IPS-20b (cell line): ENCODE measurements around the gene NPAS3.

ENCODE experiments used
- H3K27ac ChIP-seq: one replicate; pipeline ENCODE4 v1.5.1; 2013; ENCODE audit warnings: low read length
- H3K27me3 ChIP-seq: 2 replicates; pipeline ENCODE4 v1.6.1; 2013; ENCODE audit warnings: mild to moderate bottlenecking, low read length, inconsistent platforms; ENCODE audit not compliant: insufficient read depth
- H3K36me3 ChIP-seq: 2 replicates; pipeline ENCODE4 v1.6.1; 2013; ENCODE audit warnings: low read depth, mild to moderate bottlenecking, inconsistent platforms, low read length, moderate library complexity; ENCODE audit not compliant: insufficient read depth
- H3K4me1 ChIP-seq: 2 replicates; pipeline ENCODE4 v1.6.1; 2013; ENCODE audit warnings: mild to moderate bottlenecking, control low read depth, inconsistent platforms, low read length, moderate library complexity; ENCODE audit not compliant: insufficient read depth
- H3K4me3 ChIP-seq: 2 replicates; pipeline ENCODE4 v1.5.1; 2013; ENCODE audit warnings: mild to moderate bottlenecking, low read length, inconsistent platforms
- H3K9ac ChIP-seq: 2 replicates; pipeline ENCODE4 v1.6.1; 2013; ENCODE audit warnings: low read depth, mild to moderate bottlenecking, inconsistent platforms, low read length, moderate library complexity
- H3K9me3 ChIP-seq: 2 replicates; pipeline ENCODE4 v1.6.1; 2013; ENCODE audit warnings: mild to moderate bottlenecking, low read depth, low read length, inconsistent platforms; ENCODE audit not compliant: insufficient read depth

Gene NPAS3

GRCh38 chr14:33710273-33710672 lies 771.6 kb downstream of the NPAS3 start:
- H3K4me3 ChIP-seq: no peak overlapping the region
- no peaks in the 10 kb centered on the region for H3K27me3 ChIP-seq
- no peaks in the 10 kb centered on the region for H3K9me3 ChIP-seq
- no peak overlapping the region for H3K27ac ChIP-seq
- H3K36me3 ChIP-seq: no peaks in the 10 kb centered on the region
- peaks cover 14% of the 10 kb centered on the region; the same call in 1 of the 2 replicates for H3K4me1 ChIP-seq
- no peak overlapping the region for H3K9ac ChIP-seq

- H3K27me3 ChIP-seq: no peaks in the 10 kb centered on the region
- no peak overlapping the region for H3K9ac ChIP-seq
- no peak overlapping the region for H3K27ac ChIP-seq
- H3K9me3 ChIP-seq: no peaks in the 10 kb centered on the region
- H3K36me3 ChIP-seq: no peaks in the 10 kb centered on the region
- H3K4me1 ChIP-seq: peaks cover 5% of the 10 kb centered on the region; the same call in 1 of the 2 replicates
- H3K4me3 ChIP-seq: no peak overlapping the region
Measured at GRCh38 chr14:33711194-33711593, 772.5 kb downstream of the NPAS3 start.

DNA sequence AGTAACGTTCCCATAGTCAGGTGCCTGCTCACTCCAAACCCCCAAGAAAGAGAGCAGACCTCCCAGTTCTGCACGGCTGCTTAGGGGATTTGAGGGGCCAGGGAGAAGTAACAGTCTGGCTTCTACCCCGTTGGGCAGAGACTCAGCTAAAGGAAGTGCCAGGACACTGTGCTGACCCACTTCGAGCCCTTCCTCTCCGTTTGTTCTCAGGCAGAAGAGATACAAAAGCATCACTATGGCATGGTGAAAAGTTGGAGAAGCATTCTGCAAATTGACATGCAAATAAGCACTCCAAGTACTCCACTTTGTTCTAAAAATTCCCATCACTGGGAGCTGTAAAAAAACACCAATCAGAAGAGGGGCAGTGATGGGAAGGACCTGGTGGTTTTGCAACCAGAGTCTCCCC lies 773.1 kb downstream of the NPAS3 start:
- Histone ChIP-seq H3K36me3 (no peaks in the 10 kb centered on the region), H3K4me3 (no peak overlapping the region), H3K27me3 (no peaks in the 10 kb centered on the region), H3K27ac (no peak overlapping the region), H3K4me1 (peaks cover 5% of the 10 kb centered on the region; the same call in 1 of the 2 replicates), H3K9ac (no peak overlapping the region), H3K9me3 (no peaks in the 10 kb centered on the region)

DNA sequence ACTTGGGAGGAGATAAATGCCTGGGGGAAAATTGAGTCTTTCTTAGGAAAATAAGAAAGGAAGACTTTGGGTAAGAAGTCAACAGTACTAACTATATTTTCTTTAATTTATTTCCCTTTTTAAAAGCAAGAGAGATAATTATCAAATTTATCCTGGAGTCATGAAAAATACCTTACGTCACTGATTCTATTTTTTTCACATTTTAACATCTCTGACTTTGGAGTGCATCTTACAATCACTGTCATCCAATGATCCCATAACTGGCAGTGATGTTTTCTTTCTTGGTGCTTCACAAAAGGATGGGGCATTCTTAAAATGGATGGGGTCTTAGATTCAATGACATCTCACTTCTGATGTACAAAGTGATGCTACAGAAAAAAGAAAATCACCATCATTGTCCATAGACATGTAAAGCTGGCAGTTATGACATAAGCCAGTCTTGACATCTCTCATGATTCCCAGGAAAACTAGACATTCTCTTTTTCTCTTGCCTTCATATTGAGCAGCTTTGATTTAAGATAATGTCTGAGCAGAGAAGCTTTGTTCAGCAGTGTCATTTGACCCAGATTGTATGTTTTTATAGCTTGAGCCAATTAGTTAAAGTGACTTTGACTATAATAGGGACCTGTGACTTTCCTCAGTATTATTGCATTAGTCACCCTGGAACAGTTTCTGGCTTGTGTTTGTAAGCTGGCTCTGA lies 776.0 kb downstream of the NPAS3 start:
- no peak overlapping the region for H3K4me3 ChIP-seq

GRCh38 chr14:33715227-33715528 lies 776.5 kb downstream of the NPAS3 start:
- Histone ChIP-seq H3K4me1 (0 out of 2 replicates have a peak, but pooled peaks cover 10% of the 10 kb centered on the region), H3K9me3 (no peaks in the 10 kb centered on the region), H3K27me3 (no peaks in the 10 kb centered on the region), H3K4me3 (no peak overlapping the region), H3K27ac (no peak overlapping the region), H3K9ac (no peak overlapping the region), H3K36me3 (no peaks in the 10 kb centered on the region)

More for the DNA sequence above, 776.0 kb downstream of the NPAS3 start:
- Histone ChIP-seq H3K27me3 (no peaks in the 10 kb centered on the region), H3K9me3 (no peaks in the 10 kb centered on the region), H3K9ac (no peak overlapping the region), H3K27ac (no peak overlapping the region), H3K4me1 (0 out of 2 replicates have a peak, but pooled peaks cover 10% of the 10 kb centered on the region), H3K36me3 (no peaks in the 10 kb centered on the region)

DNA sequence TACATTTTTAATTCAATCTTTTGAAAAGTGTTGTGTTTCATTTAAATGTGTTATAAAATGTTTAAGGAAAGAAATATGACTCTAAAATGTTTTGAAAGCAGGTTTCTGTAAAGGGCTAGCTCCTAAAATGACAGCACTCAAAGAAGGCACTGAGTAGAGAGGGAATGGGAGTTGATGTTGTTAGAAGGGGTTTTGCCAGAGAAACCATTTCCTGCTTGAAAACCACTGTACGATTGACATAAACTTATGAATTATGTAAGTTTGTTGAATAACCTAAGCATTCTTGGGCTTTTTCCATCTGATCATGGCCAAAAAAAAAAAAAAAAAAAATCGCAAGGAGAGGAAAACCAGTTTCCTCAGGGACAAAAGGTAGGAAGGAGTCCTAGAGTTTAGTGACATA lies 778.2 kb downstream of the NPAS3 start:
- 0 out of 2 replicates have a peak, but pooled peaks cover 6% of the 10 kb centered on the region for H3K4me1 ChIP-seq
- H3K4me3 ChIP-seq: no peak overlapping the region
- H3K27me3 ChIP-seq: no peaks in the 10 kb centered on the region
- no peaks in the 10 kb centered on the region for H3K9me3 ChIP-seq
- no peak overlapping the region for H3K9ac ChIP-seq
- no peak overlapping the region for H3K27ac ChIP-seq
- H3K36me3 ChIP-seq: no peaks in the 10 kb centered on the region

DNA sequence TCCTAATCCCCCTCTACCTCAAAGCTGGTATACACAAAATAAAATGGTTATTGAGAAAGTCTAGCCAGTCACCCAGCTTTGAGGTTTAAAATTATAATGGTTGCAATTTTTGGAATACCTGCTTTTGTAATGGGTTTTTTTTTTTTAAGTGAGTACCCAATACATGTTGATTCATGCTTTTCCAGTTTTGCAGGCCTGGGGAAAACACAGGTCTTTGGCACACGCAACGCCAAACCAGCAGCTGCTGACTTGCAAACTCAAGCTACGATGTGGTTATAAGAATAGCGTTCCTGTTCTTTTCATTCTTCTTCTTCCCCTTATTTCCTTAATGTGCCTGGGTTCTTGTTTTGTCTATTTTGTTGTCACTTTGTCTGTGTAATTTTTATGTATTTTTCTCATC lies 779.2 kb downstream of the NPAS3 start:
- Histone ChIP-seq H3K9ac (no peak overlapping the region), H3K27me3 (no peaks in the 10 kb centered on the region), H3K4me3 (no peak overlapping the region), H3K36me3 (no peaks in the 10 kb centered on the region), H3K27ac (no peak overlapping the region), H3K4me1 (0 out of 2 replicates have a peak, but pooled peaks cover 5% of the 10 kb centered on the region), H3K9me3 (no peaks in the 10 kb centered on the region)

GRCh38 chr14:33720284-33720787 lies 781.7 kb downstream of the NPAS3 start:
- Histone ChIP-seq H3K9me3 (no peaks in the 10 kb centered on the region), H3K9ac (no peak overlapping the region), H3K4me3 (no peak overlapping the region), H3K27me3 (no peaks in the 10 kb centered on the region), H3K36me3 (no peaks in the 10 kb centered on the region), H3K4me1 (0 out of 2 replicates have a peak, but pooled peaks cover 5% of the 10 kb centered on the region), H3K27ac (no peak overlapping the region)

DNA sequence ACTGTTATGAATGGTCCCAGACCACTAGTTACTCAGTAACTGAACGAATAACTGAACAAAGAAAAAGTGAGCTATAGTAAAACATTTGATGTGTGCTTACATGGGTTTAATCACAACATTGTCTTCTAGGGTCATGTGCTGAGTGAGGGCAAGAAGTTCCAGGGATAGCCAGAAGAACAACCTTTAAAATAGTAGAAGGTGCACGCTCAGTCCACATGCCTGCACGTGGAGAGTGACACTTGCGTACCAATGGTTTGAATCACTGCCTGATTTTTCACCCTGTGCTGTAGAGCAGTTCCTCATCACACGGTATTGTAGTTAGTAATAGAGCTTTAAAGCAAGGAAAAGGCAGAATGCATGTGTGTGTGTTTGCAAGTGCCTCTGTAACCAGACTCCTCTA lies 788.0 kb downstream of the NPAS3 start:
- H3K9ac ChIP-seq: no peak overlapping the region

DNA sequence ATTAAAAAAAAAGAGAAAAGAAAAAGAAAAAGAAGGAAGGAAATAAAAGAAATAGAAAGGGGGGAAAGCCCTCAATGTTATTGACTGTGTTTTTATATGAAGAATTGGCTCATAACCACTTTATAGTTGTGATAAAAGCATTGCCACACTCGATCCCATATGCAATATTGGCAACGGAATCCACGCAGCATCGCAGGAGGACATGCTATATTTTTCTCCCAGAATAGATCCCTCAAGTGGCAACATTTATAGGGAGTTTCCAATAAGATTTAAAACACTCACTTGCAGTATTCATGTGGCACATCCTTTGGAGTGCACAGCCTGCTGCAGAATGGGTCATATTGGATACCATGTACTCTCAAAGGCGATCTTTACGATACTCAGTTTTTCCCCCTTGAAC lies 788.9 kb downstream of the NPAS3 start:
- no peak overlapping the region for H3K9ac ChIP-seq
- no peaks in the 10 kb centered on the region for H3K4me1 ChIP-seq
- H3K4me3 ChIP-seq: no peak overlapping the region
- H3K27me3 ChIP-seq: no peaks in the 10 kb centered on the region
- H3K9me3 ChIP-seq: no peaks in the 10 kb centered on the region
- H3K36me3 ChIP-seq: no peaks in the 10 kb centered on the region
- no peak overlapping the region for H3K27ac ChIP-seq

More for the DNA sequence above, 788.0 kb downstream of the NPAS3 start:
- H3K27me3 ChIP-seq: no peaks in the 10 kb centered on the region
- H3K36me3 ChIP-seq: no peaks in the 10 kb centered on the region
- no peak overlapping the region for H3K27ac ChIP-seq
- H3K4me1 ChIP-seq: no peaks in the 10 kb centered on the region
- H3K4me3 ChIP-seq: no peak overlapping the region
- H3K9me3 ChIP-seq: no peaks in the 10 kb centered on the region

- Histone ChIP-seq H3K4me1 (no peaks in the 10 kb centered on the region), H3K9me3 (no peaks in the 10 kb centered on the region), H3K27me3 (no peaks in the 10 kb centered on the region), H3K4me3 (no peak overlapping the region), H3K36me3 (no peaks in the 10 kb centered on the region), H3K9ac (no peak overlapping the region), H3K27ac (no peak overlapping the region)
Measured at GRCh38 chr14:33728010-33728498, 789.4 kb downstream of the NPAS3 start.

GRCh38 chr14:33730156-33730555 lies 791.5 kb downstream of the NPAS3 start:
- Histone ChIP-seq H3K27me3 (no peaks in the 10 kb centered on the region), H3K9ac (no peak overlapping the region), H3K4me3 (no peak overlapping the region), H3K9me3 (no peaks in the 10 kb centered on the region), H3K36me3 (no peaks in the 10 kb centered on the region), H3K4me1 (no peaks in the 10 kb centered on the region), H3K27ac (no peak overlapping the region)
